ENCODE results near the gene ZG16B. TPM values are rescaled to one million over a fixed set of nuclear protein-coding genes. Genes with fewer than 3 reads are reported as not detected.

ZG16B gene
- total RNA-seq, 1 experiment from 2014 or later, result not detected

DNA sequence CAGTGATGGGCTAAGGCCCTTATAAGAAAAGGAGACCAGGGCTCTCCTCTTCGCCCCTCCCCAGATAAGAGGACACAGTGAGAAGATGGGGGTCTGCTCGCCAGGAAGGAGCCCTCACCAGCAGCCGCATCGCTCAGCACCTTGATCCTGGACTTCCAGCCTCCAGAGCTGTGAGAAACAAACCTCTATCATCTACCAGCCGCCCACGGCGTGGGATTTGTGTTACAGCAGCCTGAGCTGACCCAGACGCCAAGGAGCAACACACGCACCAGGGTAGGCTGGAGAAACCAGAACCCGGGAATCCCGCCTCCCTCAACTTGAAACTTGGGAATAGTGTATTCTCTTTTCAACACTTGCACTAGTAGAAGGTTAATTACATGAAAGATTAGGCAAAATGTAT lies 4.2 kb upstream of the ZG16B start:
- Histone ChIP-seq H3K27me3 (ENCODE audit: control insufficient read depth, insufficient read depth, low read length) (no peaks in the 10 kb centered on the region), H3K36me3 (replicated peaks; ENCODE audit: control insufficient read depth, insufficient read depth, low read length) (no peaks in the 10 kb centered on the region), H3K4me3 (ENCODE audit: insufficient read depth, low read depth, low read length) (no peak overlapping the region)
- DNase-seq, result peak; percentile 28

DNA sequence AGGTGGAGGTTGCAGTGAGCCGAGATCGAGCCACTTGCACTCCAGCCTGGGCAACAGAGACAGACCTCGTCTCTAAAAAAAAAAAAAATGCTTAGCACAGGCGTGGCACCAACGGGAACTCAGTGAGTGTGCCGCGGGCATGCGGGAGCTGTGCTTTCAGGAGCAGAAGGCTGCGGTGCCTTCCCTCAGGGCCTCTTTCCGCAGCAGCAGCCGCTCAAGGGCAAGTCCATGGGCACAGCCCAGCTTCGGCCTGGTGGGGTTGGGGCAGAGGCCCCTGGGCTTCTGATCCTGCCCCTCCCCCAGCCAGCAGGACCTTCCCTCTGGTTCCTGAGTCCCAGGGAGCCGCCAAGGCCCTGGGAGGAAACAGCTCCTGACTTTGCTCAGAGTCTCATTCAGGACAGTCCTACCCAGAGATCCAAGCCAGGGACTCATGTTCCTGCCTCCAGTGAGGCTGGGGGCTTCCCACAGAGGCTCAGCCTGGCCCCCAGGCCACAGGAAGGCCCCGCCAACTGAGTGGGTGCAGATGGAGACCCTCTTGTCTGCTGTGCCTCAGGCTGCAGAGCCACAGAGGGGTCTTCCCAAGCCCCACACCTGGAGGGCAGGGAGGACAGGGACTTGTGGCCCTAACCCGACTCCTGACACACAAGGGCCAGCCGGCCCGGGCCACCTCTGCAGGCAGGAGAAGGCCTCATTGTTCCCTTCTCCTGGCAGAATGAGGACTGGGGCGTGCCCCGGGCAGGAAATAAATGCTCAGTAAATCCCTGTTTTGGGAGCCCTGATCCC lies 3.3 kb upstream of the ZG16B start:
- peak; percentile 58 for DNase-seq
- Histone ChIP-seq H3K27me3 (ENCODE audit: control insufficient read depth, insufficient read depth, low read length) (no peaks in the 10 kb centered on the region), H3K4me3 (ENCODE audit: insufficient read depth, low read depth, low read length) (no peak overlapping the region), H3K36me3 (replicated peaks; ENCODE audit: control insufficient read depth, insufficient read depth, low read length) (no peaks in the 10 kb centered on the region)

DNA sequence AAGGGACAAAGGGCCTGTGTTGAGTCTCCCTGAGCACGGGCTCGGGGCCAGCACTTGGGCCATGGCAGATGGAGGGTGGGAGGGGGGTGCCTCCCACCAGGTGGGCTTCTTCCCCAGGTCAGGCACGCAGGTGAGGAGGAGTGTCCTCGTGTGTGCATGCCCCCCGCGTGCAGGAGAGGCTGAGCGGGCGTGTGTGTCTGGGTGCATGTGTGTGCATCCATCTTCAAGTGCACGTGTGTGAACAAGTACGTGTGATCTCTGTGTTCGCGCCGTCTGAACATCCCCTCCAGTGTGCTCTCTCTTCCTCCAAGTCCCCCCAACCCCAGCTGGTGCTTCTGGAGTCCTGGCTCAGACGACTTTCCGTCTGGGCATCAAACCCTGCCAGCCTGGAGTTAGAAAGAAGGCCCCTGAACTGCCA lies 2.7 kb upstream of the ZG16B start:
- Histone ChIP-seq H3K27me3 (ENCODE audit: control insufficient read depth, insufficient read depth, low read length) (no peaks in the 10 kb centered on the region), H3K4me3 (ENCODE audit: insufficient read depth, low read depth, low read length) (no peak overlapping the region), H3K36me3 (replicated peaks; ENCODE audit: control insufficient read depth, insufficient read depth, low read length) (no peaks in the 10 kb centered on the region)
- DNase-seq, result peak; percentile 29

DNA sequence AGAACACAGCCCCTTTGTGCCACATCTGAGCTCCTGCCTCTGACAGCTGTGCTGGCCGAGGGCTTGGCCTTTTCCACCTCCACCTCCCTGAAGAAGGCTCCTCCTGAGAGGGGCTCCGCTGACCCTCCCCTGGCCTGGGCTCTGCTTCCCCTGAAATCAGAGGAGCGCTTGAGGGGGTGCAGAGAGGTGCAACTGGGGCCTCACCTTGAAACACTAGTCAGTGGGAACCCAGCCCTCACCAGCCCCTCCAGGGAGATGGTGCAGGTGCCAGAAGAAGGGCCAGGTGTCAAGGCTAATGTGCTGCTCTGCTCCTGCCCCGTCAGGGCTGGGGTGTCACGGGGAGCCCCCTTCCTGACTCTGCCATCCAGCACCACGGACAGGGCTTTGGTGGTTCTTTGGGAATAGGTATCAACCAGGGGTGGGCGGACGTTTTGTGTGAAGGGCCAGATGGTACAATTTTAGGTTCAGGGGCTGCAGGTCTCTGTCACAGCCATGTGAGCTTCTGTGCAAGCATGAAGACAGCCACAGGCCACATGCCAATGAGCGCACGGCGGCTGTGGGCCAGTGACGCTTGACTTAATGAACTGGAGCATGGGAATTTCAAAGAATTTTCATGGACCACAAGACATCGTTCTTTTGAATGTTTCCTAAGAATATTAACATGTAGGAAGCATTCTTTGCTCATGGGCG lies 2.1 kb upstream of the ZG16B start:
- DNase-seq, result peak; percentile 79
- H3K36me3 ChIP-seq (replicated peaks; ENCODE audit: control insufficient read depth, insufficient read depth, low read length), result no peaks in the 10 kb centered on the region
- H3K27me3 ChIP-seq (ENCODE audit: control insufficient read depth, insufficient read depth, low read length), result no peaks in the 10 kb centered on the region
- H3K4me3 ChIP-seq (ENCODE audit: insufficient read depth, low read depth, low read length), result no peak overlapping the region

DNA sequence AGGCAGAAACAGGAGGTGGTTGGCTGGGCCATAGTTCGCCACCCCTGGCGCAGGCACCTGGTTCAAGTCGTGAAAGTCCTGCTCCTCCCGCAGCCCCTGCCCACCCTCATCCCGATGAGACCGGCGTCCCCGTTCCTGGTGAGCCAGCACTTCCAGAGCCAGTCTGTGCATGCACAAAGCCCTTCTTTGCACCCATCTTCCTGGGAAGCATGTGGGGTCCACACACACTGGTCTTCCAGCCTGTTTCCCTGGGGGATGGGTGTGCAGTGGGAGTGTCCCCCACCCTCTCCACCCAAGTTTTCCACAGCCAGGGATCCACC lies 1.6 kb upstream of the ZG16B start:
- Histone ChIP-seq H3K36me3 (replicated peaks; ENCODE audit: control insufficient read depth, insufficient read depth, low read length) (no peaks in the 10 kb centered on the region), H3K4me3 (ENCODE audit: insufficient read depth, low read depth, low read length) (no peak overlapping the region), H3K27me3 (ENCODE audit: control insufficient read depth, insufficient read depth, low read length) (no peaks in the 10 kb centered on the region)
- DNase-seq, result peak; percentile 35

DNA sequence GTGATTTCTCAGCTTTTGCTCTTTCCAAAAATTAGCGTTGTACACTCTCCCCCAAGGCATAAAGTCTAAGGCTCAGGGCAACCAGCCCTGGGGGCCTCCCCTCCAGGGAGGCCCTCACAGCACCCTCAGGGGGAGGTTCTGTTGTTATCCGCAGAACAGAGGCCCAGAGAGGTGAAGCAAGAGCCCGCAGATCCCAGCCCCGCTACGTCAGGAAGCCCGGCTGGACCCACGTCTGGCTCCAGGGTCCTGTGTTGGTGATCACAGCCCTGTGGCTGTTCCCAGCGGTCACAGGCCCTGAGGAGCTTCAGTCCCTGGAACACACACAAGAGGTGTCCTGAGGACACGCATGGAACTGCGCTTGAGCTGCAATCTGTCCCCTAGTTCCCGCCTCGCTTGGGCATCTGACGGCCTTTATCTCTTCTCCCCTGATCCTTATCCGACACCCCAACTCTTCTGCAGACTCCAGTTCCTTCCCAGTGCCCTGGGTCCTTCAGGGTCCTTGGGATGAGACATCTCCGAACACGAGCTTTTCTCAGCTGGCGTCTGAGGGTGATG lies 1.1 kb upstream of the ZG16B start:
- peak; percentile 43 for DNase-seq
- no peaks in the 10 kb centered on the region for H3K36me3 ChIP-seq (replicated peaks; ENCODE audit: control insufficient read depth, insufficient read depth, low read length)
- no peaks in the 10 kb centered on the region for H3K27me3 ChIP-seq (ENCODE audit: control insufficient read depth, insufficient read depth, low read length)

DNA sequence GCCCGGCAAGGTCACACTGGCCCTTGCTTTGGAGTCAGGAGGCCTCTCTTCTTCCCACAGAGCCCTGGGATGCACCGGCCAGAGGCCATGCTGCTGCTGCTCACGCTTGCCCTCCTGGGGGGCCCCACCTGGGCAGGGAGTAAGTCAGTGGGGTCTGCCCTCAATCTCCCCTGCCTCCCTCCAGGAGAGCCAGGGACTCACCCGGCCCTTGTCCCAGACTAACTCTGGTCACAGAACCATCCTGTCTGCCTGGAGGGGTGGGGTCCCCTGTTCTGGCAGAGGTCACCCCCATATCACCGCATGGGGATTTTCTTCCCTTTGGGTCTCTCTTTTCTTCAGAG lies 222 bp downstream of the ZG16B start:
- Histone ChIP-seq H3K27me3 (ENCODE audit: control insufficient read depth, insufficient read depth, low read length) (no peaks in the 10 kb centered on the region), H3K4me3 (ENCODE audit: insufficient read depth, low read depth, low read length) (no peak overlapping the region), H3K36me3 (replicated peaks; ENCODE audit: control insufficient read depth, insufficient read depth, low read length) (no peaks in the 10 kb centered on the region)
- peak; percentile 42 for DNase-seq

More for the DNA sequence above, 1.1 kb upstream of the ZG16B start:
- H3K4me3 ChIP-seq (ENCODE audit: insufficient read depth, low read depth, low read length), result no peak overlapping the region

DNA sequence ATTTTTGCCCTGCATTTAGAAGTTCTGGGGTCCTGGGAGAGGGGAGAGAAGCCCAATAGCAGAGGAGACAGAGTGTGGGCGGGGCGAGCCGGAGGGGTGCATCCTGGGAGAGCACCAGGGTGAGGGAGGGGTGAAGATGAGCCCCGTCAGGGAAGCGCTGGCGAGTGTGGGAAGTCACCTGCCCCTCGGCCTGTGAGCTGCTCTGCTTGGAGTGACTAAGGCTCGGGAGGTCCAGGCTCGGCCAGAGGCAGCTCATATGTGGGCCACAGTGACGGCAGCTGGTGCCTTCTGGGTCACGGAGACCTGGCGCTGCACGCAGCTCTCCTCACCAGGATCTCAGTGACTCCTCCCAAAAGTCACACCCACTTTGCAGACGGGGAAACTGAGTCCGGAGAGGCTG lies 1.1 kb downstream of the ZG16B start:
- H3K4me3 ChIP-seq (ENCODE audit: insufficient read depth, low read depth, low read length), result no peak overlapping the region
- no peaks in the 10 kb centered on the region for H3K36me3 ChIP-seq (replicated peaks; ENCODE audit: control insufficient read depth, insufficient read depth, low read length)
- no peaks in the 10 kb centered on the region for H3K27me3 ChIP-seq (ENCODE audit: control insufficient read depth, insufficient read depth, low read length)
- DNase-seq, result peak; percentile 57

DNA sequence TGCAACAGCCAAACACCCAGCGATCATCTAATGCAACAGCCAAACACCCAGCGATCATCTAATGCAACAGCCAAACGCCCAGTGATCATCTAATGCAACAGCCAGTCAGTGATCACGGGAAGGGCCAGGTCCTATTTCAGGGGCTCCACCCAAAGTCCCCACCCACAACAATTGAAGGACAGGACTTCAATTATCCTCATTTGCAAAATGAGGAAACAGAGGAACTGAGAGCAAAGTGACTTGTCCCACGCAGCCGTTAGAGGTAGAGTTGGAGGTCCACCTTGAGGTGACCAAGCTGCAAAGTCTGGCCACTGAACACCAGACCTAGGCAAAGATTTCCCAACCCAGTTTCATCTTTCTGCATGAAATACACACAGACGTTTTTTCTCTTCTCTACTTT lies 3.7 kb downstream of the ZG16B start:
- H3K27me3 ChIP-seq (ENCODE audit: control insufficient read depth, insufficient read depth, low read length), result no peaks in the 10 kb centered on the region
- H3K4me3 ChIP-seq (ENCODE audit: insufficient read depth, low read depth, low read length), result no peak overlapping the region
- no peak for DNase-seq
- no peaks in the 10 kb centered on the region for H3K36me3 ChIP-seq (replicated peaks; ENCODE audit: control insufficient read depth, insufficient read depth, low read length)

DNA sequence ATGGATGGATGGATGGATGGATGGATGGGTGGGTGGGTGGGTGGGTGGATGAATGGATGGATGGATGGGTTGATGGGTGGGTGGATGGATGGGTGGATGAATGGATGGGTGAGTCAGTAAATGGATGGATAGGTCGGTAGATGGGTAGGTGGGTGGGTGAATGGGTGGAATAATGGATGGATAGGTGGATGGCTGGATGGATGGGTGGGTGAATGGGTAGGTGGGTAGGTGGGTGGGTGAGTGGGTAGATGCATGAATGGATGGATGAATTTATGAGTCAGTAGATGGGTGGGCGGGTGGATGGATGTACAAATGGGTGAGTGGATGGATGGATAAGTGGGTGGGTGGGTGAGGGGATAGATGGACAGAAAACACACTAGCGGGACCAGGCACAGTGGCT lies 4.9 kb downstream of the ZG16B start:
- H3K4me3 ChIP-seq (ENCODE audit: insufficient read depth, low read depth, low read length), result no peak overlapping the region
- no peaks in the 10 kb centered on the region for H3K27me3 ChIP-seq (ENCODE audit: control insufficient read depth, insufficient read depth, low read length)
- DNase-seq, result no peak
- H3K36me3 ChIP-seq (replicated peaks; ENCODE audit: control insufficient read depth, insufficient read depth, low read length), result no peaks in the 10 kb centered on the region

DNA sequence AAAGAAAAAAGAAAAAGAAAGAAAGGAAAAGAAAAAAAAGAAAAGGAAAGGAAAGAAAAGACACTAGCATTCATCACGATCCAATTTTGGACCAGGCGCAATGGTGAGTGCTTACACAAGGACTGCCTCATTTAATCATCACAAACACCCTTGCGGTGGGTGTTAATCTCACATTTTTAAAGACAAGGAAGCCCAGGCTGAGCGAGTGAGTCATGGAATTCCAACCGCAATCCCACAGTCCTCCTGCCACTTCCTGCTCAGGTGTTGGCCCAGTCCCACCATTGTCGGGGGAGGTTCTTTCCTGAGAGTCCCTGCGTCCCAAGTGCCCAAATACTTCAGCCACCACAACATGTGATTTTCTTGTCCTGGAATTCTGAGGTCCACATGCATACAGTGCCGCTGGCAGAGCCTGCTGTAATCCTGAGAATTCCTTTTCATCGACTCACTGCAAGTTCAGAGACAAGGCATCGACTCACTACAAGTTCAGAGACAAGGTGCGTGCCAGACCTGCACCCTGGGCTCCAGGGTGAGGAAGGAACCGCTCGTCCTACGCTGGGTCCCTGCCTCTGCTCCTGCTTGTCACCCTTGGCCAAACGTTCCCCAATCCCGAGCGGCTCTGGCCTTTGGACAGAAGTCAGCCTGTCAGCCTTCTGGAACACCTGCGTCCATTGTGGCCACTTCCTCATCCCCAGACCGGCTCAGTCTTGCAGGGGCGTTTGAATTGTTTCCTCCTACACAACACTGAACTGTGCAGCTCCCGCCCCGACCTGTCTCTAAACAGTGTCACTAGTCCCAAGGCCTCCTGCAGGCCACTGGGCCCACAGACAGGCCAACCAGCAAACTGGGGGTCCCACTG lies 5.8 kb downstream of the ZG16B start:
- no peaks in the 10 kb centered on the region for H3K36me3 ChIP-seq (replicated peaks; ENCODE audit: control insufficient read depth, insufficient read depth, low read length)
- no peaks in the 10 kb centered on the region for H3K27me3 ChIP-seq (ENCODE audit: control insufficient read depth, insufficient read depth, low read length)
- no peak for DNase-seq
- H3K4me3 ChIP-seq (ENCODE audit: insufficient read depth, low read depth, low read length), result no peak overlapping the region

DNA sequence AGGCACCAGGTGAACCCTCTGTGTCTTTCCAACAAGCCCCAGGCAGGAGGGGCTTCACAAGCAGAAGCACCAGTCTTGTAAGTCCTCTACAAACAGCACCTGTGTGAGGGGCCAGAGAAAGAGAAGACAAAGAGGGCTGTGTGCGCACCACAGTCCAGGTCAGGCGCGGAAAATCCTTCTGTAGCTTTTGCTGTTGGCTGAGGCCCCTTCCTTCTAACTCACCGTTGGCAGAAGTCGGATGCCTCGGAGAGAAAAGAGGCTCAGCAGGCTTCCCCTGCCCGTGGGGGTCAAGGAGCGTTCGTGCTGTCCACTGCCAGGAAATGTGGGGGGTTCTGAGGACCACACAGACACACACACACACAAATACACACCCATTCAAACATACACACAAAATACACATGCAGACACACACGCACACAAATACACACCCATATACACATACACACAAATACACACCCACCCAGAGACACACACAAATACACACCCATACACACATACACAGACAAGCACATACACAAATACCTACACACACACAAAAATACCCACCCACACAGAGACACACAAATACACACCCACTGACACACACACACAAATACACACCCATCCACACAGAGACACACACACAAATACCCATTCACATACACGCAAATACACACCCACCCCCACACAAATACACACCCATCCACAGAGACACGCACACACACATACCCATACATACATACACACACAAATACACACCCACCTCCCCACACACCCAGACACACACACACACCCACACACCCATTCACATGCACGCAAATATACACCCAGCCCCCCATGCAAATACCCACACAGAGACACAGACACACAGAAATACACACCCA lies 6.8 kb downstream of the ZG16B start:
- no peak for DNase-seq

DNA sequence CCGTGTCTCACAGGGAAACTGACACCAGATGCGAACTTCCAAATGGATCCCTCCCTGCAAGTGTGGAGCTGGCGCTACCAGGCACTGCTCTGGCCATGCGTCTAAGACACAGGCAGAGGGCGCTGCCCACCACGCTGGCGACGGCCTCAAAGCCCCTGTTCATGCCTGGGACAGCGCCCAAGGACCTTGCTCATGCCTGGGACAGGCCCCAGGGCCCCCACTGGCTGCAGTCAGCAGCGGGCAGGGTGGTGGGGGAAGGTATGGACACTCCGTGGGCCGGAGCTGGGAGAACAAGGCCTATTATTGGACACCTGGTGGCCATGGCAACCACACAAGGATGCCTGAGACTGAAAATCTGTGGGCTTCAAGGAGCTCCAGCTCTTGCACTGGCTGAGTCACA lies 8.8 kb downstream of the ZG16B start:
- peak; percentile 97 for DNase-seq
- Histone ChIP-seq H3K4me3 (ENCODE audit: insufficient read depth, low read depth, low read length) (no peak overlapping the region), H3K36me3 (replicated peaks; ENCODE audit: control insufficient read depth, insufficient read depth, low read length) (no peaks in the 10 kb centered on the region), H3K27me3 (ENCODE audit: control insufficient read depth, insufficient read depth, low read length) (no peaks in the 10 kb centered on the region)

More for the DNA sequence above, 6.8 kb downstream of the ZG16B start:
- no peaks in the 10 kb centered on the region for H3K36me3 ChIP-seq (replicated peaks; ENCODE audit: control insufficient read depth, insufficient read depth, low read length)
- H3K27me3 ChIP-seq (ENCODE audit: control insufficient read depth, insufficient read depth, low read length), result no peaks in the 10 kb centered on the region
- H3K4me3 ChIP-seq (ENCODE audit: insufficient read depth, low read depth, low read length), result no peak overlapping the region
